H9 (cell line): ENCODE data around the gene PNPLA7. TPM values are rescaled to one million over a fixed set of nuclear protein-coding genes. Genes with fewer than 3 reads are reported as not detected.

ENCODE experiments used
- DNase-seq: peaks from one replicate; pipeline ENCODE4 v3.0.0-alpha.2; 2017
- H2AFZ ChIP-seq: one replicate; pipeline ENCODE4 v1.6.1; 2013; ENCODE audit warnings: mild to moderate bottlenecking, low read length, control low read depth, moderate library complexity
- H2AK5ac ChIP-seq: 2 replicates; pipeline ENCODE4 v1.6.1; 2013; ENCODE audit warnings: low read length, control low read depth, mixed read lengths; ENCODE audit not compliant: insufficient read length
- H2BK120ac ChIP-seq: one replicate; pipeline ENCODE4 v1.6.1; 2013; ENCODE audit warnings: low read depth, mild to moderate bottlenecking, low read length, control low read depth, inconsistent platforms; ENCODE audit not compliant: poor library complexity, severe bottlenecking
- H2BK12ac ChIP-seq: 2 replicates; pipeline ENCODE4 v1.6.1; 2013; ENCODE audit warnings: low read length, control low read depth, mixed read lengths, low read depth; ENCODE audit not compliant: insufficient read length
- H2BK15ac ChIP-seq: 2 replicates; pipeline ENCODE4 v1.6.1; 2013; ENCODE audit warnings: low read depth, low read length, control low read depth
- H2BK20ac ChIP-seq: one replicate; pipeline ENCODE4 v1.6.1; 2013; ENCODE audit warnings: low read depth, mild to moderate bottlenecking, low read length, control low read depth, inconsistent platforms; ENCODE audit not compliant: poor library complexity, severe bottlenecking
- H2BK5ac ChIP-seq: 2 replicates; pipeline ENCODE4 v1.6.1; 2013; ENCODE audit warnings: low read length, control low read depth, mixed read lengths; ENCODE audit not compliant: insufficient read length
- H3K14ac ChIP-seq: 2 replicates; pipeline ENCODE4 v1.6.1; 2013; ENCODE audit warnings: low read length, control low read depth; ENCODE audit not compliant: insufficient read depth
- H3K18ac ChIP-seq: 2 replicates; pipeline ENCODE4 v1.6.1; 2013; ENCODE audit warnings: low read depth, mild to moderate bottlenecking, mixed read lengths, low read length, control low read depth; ENCODE audit not compliant: insufficient read length
- H3K23ac ChIP-seq: 2 replicates; pipeline ENCODE4 v1.6.1; 2013; ENCODE audit warnings: low read length, control low read depth, mixed read lengths, low read depth; ENCODE audit not compliant: insufficient read length
- H3K23me2 ChIP-seq: 2 replicates; pipeline ENCODE4 v1.6.1; 2013; ENCODE audit warnings: low read depth, mild to moderate bottlenecking, mixed read lengths, low read length, control low read depth; ENCODE audit not compliant: insufficient read length, poor library complexity, severe bottlenecking
- H3K27ac ChIP-seq: 2 replicates; pipeline ENCODE4 v1.5.1; 2013; ENCODE audit warnings: low read length, control low read depth, mixed read lengths, low read depth; ENCODE audit not compliant: insufficient read length
- H3K27me3 ChIP-seq: 2 replicates; pipeline ENCODE4 v1.6.1; 2013; ENCODE audit warnings: low read length, control low read depth, inconsistent platforms; ENCODE audit not compliant: insufficient read depth
- H3K4ac ChIP-seq: 2 replicates; pipeline ENCODE4 v1.6.1; 2013; ENCODE audit warnings: low read depth, mild to moderate bottlenecking, control low read depth, inconsistent platforms, low read length, moderate library complexity
- H3K4me1 ChIP-seq: 2 replicates; pipeline ENCODE4 v1.6.1; 2013; ENCODE audit warnings: low read length, control low read depth, inconsistent platforms; ENCODE audit not compliant: insufficient read depth
- H3K4me2 ChIP-seq: 2 replicates; pipeline ENCODE4 v1.6.1; 2013; ENCODE audit warnings: low read length, control low read depth, mixed read lengths; ENCODE audit not compliant: insufficient read length, insufficient read depth
- H3K56ac ChIP-seq: 2 replicates; pipeline ENCODE4 v1.6.1; 2013; ENCODE audit warnings: low read depth, mild to moderate bottlenecking, mixed read lengths, low read length, control low read depth; ENCODE audit not compliant: insufficient read length
- H3K79me1 ChIP-seq: 2 replicates; pipeline ENCODE4 v1.6.1; 2013; ENCODE audit warnings: low read depth, mild to moderate bottlenecking, moderate library complexity, low read length, control low read depth, inconsistent platforms; ENCODE audit not compliant: insufficient read depth, poor library complexity, severe bottlenecking
- H3K79me2 ChIP-seq: 2 replicates; pipeline ENCODE4 v1.6.1; 2013; ENCODE audit warnings: low read length, control low read depth, inconsistent platforms; ENCODE audit not compliant: insufficient read depth
- H3K9ac ChIP-seq: 2 replicates; pipeline ENCODE4 v1.6.1; 2013; ENCODE audit warnings: low read length, control low read depth, mixed read lengths; ENCODE audit not compliant: insufficient read length; ENCODE audit errors: extremely low read depth
- H3K9me3 ChIP-seq: one replicate; pipeline ENCODE4 v1.6.1; 2013; ENCODE audit warnings: low read depth, low read length, inconsistent platforms; ENCODE audit not compliant: control insufficient read depth
- H3T11ph ChIP-seq: one replicate; pipeline ENCODE4 v1.6.1; 2013; ENCODE audit warnings: mild to moderate bottlenecking, low read length, control low read depth, inconsistent platforms
- H4K20me1 ChIP-seq: one replicate; pipeline ENCODE4 v1.6.1; 2013; ENCODE audit not compliant: control insufficient read depth, insufficient read length, insufficient read depth
- H4K5ac ChIP-seq: 2 replicates; pipeline ENCODE4 v1.6.1; 2013; ENCODE audit warnings: low read depth, mild to moderate bottlenecking, mixed read lengths, low read length, control low read depth; ENCODE audit not compliant: insufficient read length
- H4K8ac ChIP-seq: replicated peaks from 2 replicates; pipeline ENCODE4 v1.6.1; 2013; ENCODE audit warnings: low read length, control low read depth, mixed read lengths, low read depth; ENCODE audit not compliant: insufficient read length
- H4K91ac ChIP-seq: 2 replicates; pipeline ENCODE4 v1.6.1; 2013; ENCODE audit warnings: low read depth, mild to moderate bottlenecking, moderate library complexity, mixed read lengths, low read length, control low read depth; ENCODE audit not compliant: insufficient read length
- H3K27ac Mint-ChIP-seq, 3 experiments: 2 replicates in 2 of 3; 3 replicates in 1 of 3; pipeline ENCODE4 v1.8.0; 2020 to 2021; ENCODE audit warnings: mixed read lengths in 3 of 3, mild to moderate bottlenecking in 1 of 3, moderate library complexity in 1 of 3
- H3K27me3 Mint-ChIP-seq: 2 replicates; pipeline ENCODE4 v1.8.0; 2021; ENCODE audit warnings: low read depth, mild to moderate bottlenecking, moderate library complexity, mixed read lengths
- H3K36me3 Mint-ChIP-seq, 3 experiments: 2 replicates in 2 of 3; 3 replicates in 1 of 3; pipeline ENCODE4 v1.8.0; 2020 to 2021; ENCODE audit warnings: low read depth in 3 of 3, mixed read lengths in 3 of 3; ENCODE audit not compliant: insufficient read depth in 1 of 3
- H3K4me1 Mint-ChIP-seq, 2 experiments: 2 replicates each; pipeline ENCODE4 v1.8.0; 2020; ENCODE audit warnings: mixed read lengths in 2 of 2
- H3K4me3 Mint-ChIP-seq, 2 experiments: 2 replicates in 1 of 2; 3 replicates in 1 of 2; pipeline ENCODE4 v1.8.0; 2020 to 2021; ENCODE audit warnings: mild to moderate bottlenecking in 2 of 2, mixed read lengths in 2 of 2, moderate library complexity in 1 of 2
- H3K9me3 Mint-ChIP-seq, 2 experiments: 2 replicates in 1 of 2; 3 replicates in 1 of 2; pipeline ENCODE4 v1.8.0; 2020; ENCODE audit warnings: mild to moderate bottlenecking in 2 of 2, mixed read lengths in 2 of 2, moderate library complexity in 1 of 2
- CTCF ChIP-seq: fragments of 200-600 bp; sonication (generic); conservative IDR thresholded peaks from 3 replicates; pipeline ENCODE4 v1.8.0; 2021; ENCODE audit warnings: antibody characterized with exemption, mild to moderate bottlenecking
- WGBS: extraction: QIAGEN DNeasy Blood & Tissue Kit; methylation state at CpG from one replicate; pipeline ENCODE4 v1.1.7; 2013; ENCODE audit warnings: missing lambda C conversion rate, low lambda C conversion rate, mixed read lengths; ENCODE audit not compliant: insufficient read length; ENCODE audit errors: extremely low coverage; 5-methylcytosine and 5-hydroxymethylcytosine counted together
- total RNA-seq: library from RNA; stranded (reverse); gene quantifications from 2 replicates; pipeline ENCODE4 v1.2.1, GENCODE V29; 2021

The PNPLA7 gene
- total RNA-seq, 1 experiment from 2014 or later: 1.8 TPM

GRCh38 chr9:137515338-137515724 lies 34.9 kb downstream of the PNPLA7 start:
- no peak overlapping the region for H3K4me3 Mint-ChIP-seq
- DNase-seq: peak; percentile 34
- Histone ChIP-seq H4K20me1 (no peaks in the 10 kb centered on the region), H3K4me1 (no peaks in the 10 kb centered on the region), H3K9ac (no peak overlapping the region), H2BK12ac (no peak overlapping the region), H3K23ac (no peak overlapping the region), H3K79me2 (no peaks in the 10 kb centered on the region), H4K5ac (no peak overlapping the region), H2AFZ (no peak overlapping the region), H3K23me2 (no peaks in the 10 kb centered on the region), H3K9me3 (no peaks in the 10 kb centered on the region), H3K27ac (no peak overlapping the region), H3K14ac (no peak overlapping the region), H3K27me3 (no peaks in the 10 kb centered on the region), H2BK120ac (no peak overlapping the region), H2BK20ac (no peak overlapping the region), H2AK5ac (no peak overlapping the region), H3K18ac (no peak overlapping the region), H3K56ac (no peak overlapping the region), H2BK5ac (no peak overlapping the region), H3K4me2 (no peak overlapping the region), H3K4ac (no peak overlapping the region), H4K8ac (no peak overlapping the region), H4K91ac (no peak overlapping the region), H3T11ph (no peak overlapping the region), H3K79me1 (no peaks in the 10 kb centered on the region), H2BK15ac (no peak overlapping the region)
- H3K27ac Mint-ChIP-seq: no peak overlapping the region
- H3K27me3 Mint-ChIP-seq: peaks cover 3% of the 10 kb centered on the region
- peaks cover 9 to 32% of the 10 kb centered on the region in 2 experiments for H3K9me3 Mint-ChIP-seq
- WGBS: no CpG with 5 or more reads among the region's 23 CpGs
- no peak for TF ChIP-seq CTCF
- no peaks in the 10 kb centered on the region for H3K4me1 Mint-ChIP-seq
- peaks cover 0 to 2% (median 0%) of the 10 kb centered on the region in 3 experiments; a peak in 4 of 7 replicates for H3K36me3 Mint-ChIP-seq
